ENCODE data around the gene SULT6B1. TPM values are rescaled to one million over a fixed set of nuclear protein-coding genes. Genes with fewer than 3 reads are reported as not detected.

The SULT6B1 gene
- total RNA-seq, 1 donor: not detected

- H3K4me3 ChIP-seq (ENCODE audit: low read depth, low read length): no peak overlapping the region
- TF ChIP-seq CTCF (IDR thresholded peaks at IDR 0.05; ENCODE audit: insufficient read depth, low read length): no peak
- no peak for DNase-seq (ENCODE audit: low read depth)
Measured at GRCh38 chr2:37180640-37181039, 7.8 kb downstream of the SULT6B1 start.

GRCh38 chr2:37180006-37180639, 8.3 kb downstream of the SULT6B1 start:
- no peak for TF ChIP-seq CTCF (IDR thresholded peaks at IDR 0.05; ENCODE audit: insufficient read depth, low read length)
- no peak overlapping the region for H3K4me3 ChIP-seq (ENCODE audit: low read depth, low read length)
- peak; percentile 19 for DNase-seq (ENCODE audit: low read depth)

DNA sequence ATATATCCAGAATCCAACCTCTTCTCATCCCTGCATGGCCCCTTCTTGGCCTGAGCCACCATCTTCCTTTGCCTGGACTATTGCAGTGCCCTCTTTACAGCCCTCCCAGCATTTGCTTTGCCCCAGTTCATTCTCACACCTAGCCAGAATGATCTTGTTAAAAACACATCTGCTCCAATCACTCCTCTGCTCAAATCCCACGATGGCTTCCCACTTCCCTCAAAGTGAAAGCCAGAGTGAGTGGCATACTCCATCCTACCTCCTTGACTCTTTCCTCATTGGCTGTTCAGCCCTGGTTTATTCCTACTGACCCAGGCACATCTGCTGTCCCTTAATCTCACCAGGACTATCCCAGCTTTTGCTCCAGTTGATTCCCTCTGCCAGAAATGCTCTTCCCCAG, 14.7 kb downstream of the SULT6B1 start:
- no peak for TF ChIP-seq CTCF (IDR thresholded peaks at IDR 0.05; ENCODE audit: insufficient read depth, low read length)
- DNase-seq (ENCODE audit: low read depth): no peak
- H3K4me3 ChIP-seq (ENCODE audit: low read depth, low read length): no peak overlapping the region

- no peak for TF ChIP-seq CTCF (IDR thresholded peaks at IDR 0.05; ENCODE audit: insufficient read depth, low read length)
- no peak for DNase-seq (ENCODE audit: low read depth)
- H3K4me3 ChIP-seq (ENCODE audit: low read depth, low read length): no peak overlapping the region
Measured at GRCh38 chr2:37171624-37171950, 16.9 kb downstream of the SULT6B1 start.

DNA sequence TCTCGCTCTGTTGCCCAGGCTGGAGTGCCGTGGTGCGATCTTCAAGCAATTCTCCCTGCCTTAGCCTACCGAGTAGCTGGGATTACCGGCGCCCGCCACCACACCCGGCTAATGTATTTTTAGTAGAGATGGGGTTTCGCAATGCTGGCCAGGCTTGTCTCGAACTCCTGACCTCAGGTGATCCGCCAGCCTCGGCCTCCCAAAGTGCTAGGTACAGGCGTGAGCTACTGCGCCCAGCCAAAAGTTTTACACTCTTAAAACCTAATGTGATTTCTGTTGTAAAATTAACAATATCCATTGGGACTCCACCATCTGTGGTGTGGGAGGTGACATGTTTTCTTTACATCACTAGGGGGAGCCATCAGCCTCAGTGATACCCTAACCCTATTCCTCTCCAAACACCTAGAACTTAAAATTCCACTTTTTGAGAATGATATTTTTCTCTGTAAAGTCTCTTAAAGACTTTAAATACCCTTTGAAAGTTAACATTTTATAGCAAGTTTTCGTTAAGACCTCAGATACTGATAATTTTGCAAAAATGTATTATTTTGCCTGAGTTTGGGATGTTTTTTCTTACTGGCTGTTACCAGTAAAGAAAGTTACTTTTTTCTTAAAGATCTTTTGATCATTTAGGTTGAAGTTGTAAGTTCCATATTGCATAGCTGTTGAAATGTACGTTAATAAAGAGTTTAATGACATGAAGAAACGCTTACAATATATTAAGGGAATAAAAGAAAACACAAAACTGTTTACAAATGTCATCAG, 20.1 kb downstream of the SULT6B1 start:
- peak; percentile 60 for DNase-seq (ENCODE audit: low read depth)
- peak; percentile 71 for TF ChIP-seq CTCF (IDR thresholded peaks at IDR 0.05; ENCODE audit: insufficient read depth, low read length)
- no peak overlapping the region for H3K4me3 ChIP-seq (ENCODE audit: low read depth, low read length)

GRCh38 chr2:37167636-37168180, 20.8 kb downstream of the SULT6B1 start:
- no peak for DNase-seq (ENCODE audit: low read depth)

More at GRCh38 chr2:37167636-37168180, 20.8 kb downstream of the SULT6B1 start:
- no peak overlapping the region for H3K4me3 ChIP-seq (ENCODE audit: low read depth, low read length)
- TF ChIP-seq CTCF (IDR thresholded peaks at IDR 0.05; ENCODE audit: insufficient read depth, low read length): no peak
